K562 (cell line): ENCODE measurements around the gene ARHGAP4. TPM values are rescaled to one million over a fixed set of nuclear protein-coding genes. Genes with fewer than 3 reads are reported as not detected.

Experiments
- ATAC-seq: fragments of 200-7000 bp; cut with Tn5 transposase; 3 replicates; pipeline ENCODE4 v1.9.1; 2020; ENCODE audit warnings: moderate library complexity
- BruUV-seq: library from RNA; stranded (reverse); fragments of 400-500 nt; replicated peaks from 2 replicates; lab custom pipeline; 2021; lab: Mats Ljungman, UMichigan
- CTCF ChIA-PET: fragments of 300-600 bp; formaldehyde crosslinking; extraction: SDS; loops from one replicate; lab custom pipeline; 2021; ENCODE audit warnings: low intra/inter-chr PET ratio; lab: Yijun Ruan, JAX
- POLR2A ChIA-PET: fragments of 300-600, 350-650 bp; sonication (Branson Sonifier 250); formaldehyde crosslinking; extraction: SDS; loops from one replicate; lab custom pipeline; 2021; ENCODE audit warnings: antibody characterized with exemption, inconsistent platforms; lab: Yijun Ruan, JAX
- DNase-seq, 4 experiments: peaks; one replicate each; pipeline versions ENCODE4 v3.0.0 to v3.0.0-alpha.2; 2011 to 2018; ENCODE audit warnings: low spot score in 3 of 4, mixed read lengths in 3 of 4; ENCODE audit errors: extremely low read depth in 1 of 4
- FAIRE-seq: peaks from 2 replicates; lab custom pipeline; 2011; peaks lifted over from hg19 to GRCh38; lab: Jason Lieb, UNC
- H2AFZ ChIP-seq: 2 replicates; pipeline ENCODE4 v1.6.0; 2011; ENCODE audit warnings: low read depth, low read length, control low read depth, inconsistent platforms
- H3K27ac ChIP-seq: fragments of 200-600 bp; 3 replicates; pipeline ENCODE4 v1.8.0; 2011; ENCODE audit warnings: low read depth, mild to moderate bottlenecking, control low read depth, inconsistent platforms, low read length, moderate library complexity, mixed read lengths; ENCODE audit errors: extremely low read depth
- H3K27me3 ChIP-seq, 2 experiments: fragments of 300-600 bp in 1 of 2; 2 replicates in 1 of 2; 3 replicates in 1 of 2; pipeline versions ENCODE4 v1.6.0 to v1.8.0; 2011; ENCODE audit warnings: inconsistent platforms in 2 of 2, low read length in 2 of 2, mild to moderate bottlenecking in 1 of 2, mixed read lengths in 1 of 2, moderate library complexity in 1 of 2; ENCODE audit not compliant: control insufficient read depth in 2 of 2, insufficient read depth in 2 of 2
- H3K36me3 ChIP-seq: fragments of 300-600 bp; 3 replicates; pipeline ENCODE4 v1.8.0; 2011; ENCODE audit warnings: mild to moderate bottlenecking, low read length, inconsistent platforms; ENCODE audit not compliant: control insufficient read depth, insufficient read depth
- H3K4me1 ChIP-seq, 2 experiments: fragments of 200-600 bp in 1 of 2; replicated peaks in 1 of 2; 2 replicates in 1 of 2; 3 replicates in 1 of 2; pipeline versions ENCODE4 v1.5.1 to v1.8.0; 2011; ENCODE audit warnings: inconsistent platforms in 2 of 2, low read length in 2 of 2, mild to moderate bottlenecking in 1 of 2, mixed read lengths in 1 of 2, moderate library complexity in 1 of 2; ENCODE audit not compliant: control insufficient read depth in 2 of 2, insufficient read depth in 2 of 2
- H3K4me2 ChIP-seq: 2 replicates; pipeline ENCODE4 v1.6.1; 2011; ENCODE audit warnings: low read length, control low read depth, inconsistent platforms, mixed read lengths; ENCODE audit not compliant: insufficient read depth
- H3K4me3 ChIP-seq: fragments of 200-600 bp; sonication (generic), shearing (Covaris generic); 2 replicates; pipeline ENCODE4 v1.5.1; 2016; ENCODE audit warnings: control low read depth, inconsistent platforms
- H3K79me2 ChIP-seq: fragments of 200-600 bp; 3 replicates; pipeline ENCODE4 v1.8.0; 2011; ENCODE audit warnings: low read length, inconsistent platforms; ENCODE audit not compliant: control insufficient read depth, insufficient read depth
- H3K9ac ChIP-seq, 2 experiments: 2 replicates each; pipeline versions ENCODE4 v1.6.0 to v1.6.1; 2011; ENCODE audit warnings: low read depth in 2 of 2, low read length in 2 of 2, control low read depth in 1 of 2, inconsistent platforms in 1 of 2, mild to moderate bottlenecking in 1 of 2, mixed read lengths in 1 of 2; ENCODE audit not compliant: insufficient read depth in 1 of 2
- H3K9me1 ChIP-seq: one replicate; pipeline ENCODE4 v1.6.0; 2011; ENCODE audit warnings: inconsistent platforms, mild to moderate bottlenecking, low read length, moderate library complexity; ENCODE audit not compliant: control insufficient read depth, insufficient read depth
- H3K9me3 ChIP-seq: replicated peaks from 2 replicates; pipeline ENCODE4 v1.5.1; 2011; ENCODE audit warnings: low read depth, low read length, inconsistent platforms; ENCODE audit not compliant: control insufficient read depth, insufficient read depth
- H4K20me1 ChIP-seq: replicated peaks from 2 replicates; pipeline ENCODE4 v1.6.1; 2011; ENCODE audit warnings: low read length, inconsistent platforms, mixed read lengths; ENCODE audit not compliant: control insufficient read depth, insufficient read depth
- CREBBP ChIP-seq: IDR thresholded peaks from one replicate; pipeline ENCODE4 v1.6.1; 2012; ENCODE audit warnings: low read depth, mild to moderate bottlenecking, control low read depth, inconsistent platforms, low read length
- EP400 ChIP-seq: fragments of 450-650 bp; IDR thresholded peaks from 2 replicates; pipeline ENCODE4 v1.6.1; 2017; ENCODE audit warnings: antibody characterized with exemption, mild to moderate bottlenecking, moderate library complexity
- GABPB1 ChIP-seq: sonication (generic); formaldehyde crosslinking; IDR thresholded peaks from 2 replicates; pipeline ENCODE4 v1.8.0; 2022; ENCODE audit warnings: mild to moderate bottlenecking, missing genetic modification reagents
- GABPB2 ChIP-seq: fragments of 250-450 bp; sonication (Bioruptor Pico); conservative IDR thresholded peaks from 2 replicates; pipeline ENCODE4 v1.5.1; 2021; ENCODE audit warnings: mild to moderate bottlenecking
- SIN3A ChIP-seq, 2 experiments: fragments of 150-350 bp in 1 of 2; IDR thresholded peaks; 2 replicates each; pipeline ENCODE4 v1.6.1; 2011 to 2016; ENCODE audit warnings: borderline replicate concordance in 2 of 2, low read depth in 2 of 2, low read length in 2 of 2, mild to moderate bottlenecking in 2 of 2, moderate library complexity in 2 of 2; ENCODE audit not compliant: control insufficient read depth in 1 of 2
- SMAD3 ChIP-seq: fragments of 450-650 bp; formaldehyde crosslinking; conservative IDR thresholded peaks from 2 replicates; pipeline ENCODE4 v1.4.0; 2020; ENCODE audit warnings: mild to moderate bottlenecking
- TBL1XR1 ChIP-seq, 2 experiments: IDR thresholded peaks; 2 replicates each; pipeline ENCODE4 v1.6.1; 2012; ENCODE audit warnings: improper control_type of control experiment in 2 of 2, low read length in 2 of 2, mild to moderate bottlenecking in 1 of 2
- ZNF354B ChIP-seq: fragments of 250-450 bp; sonication (Bioruptor Pico); IDR thresholded peaks from 2 replicates; pipeline ENCODE4 v1.4.0; 2020
- WGBS: fragments of 100-300 bp; shearing (Covaris generic); methylation state at CpG from one replicate; pipeline ENCODE4 v1.1.6; 2016; ENCODE audit warnings: low coverage, mixed read lengths; ENCODE audit not compliant: insufficient coverage; ENCODE audit errors: missing lambda C conversion rate; 5-methylcytosine and 5-hydroxymethylcytosine counted together
- in situ Hi-C: fragments of 300-500 bp; cut with MboI; formaldehyde crosslinking; loops from 4 replicates; pipeline ENCODE4 v1.15.0; 2018; ENCODE audit warnings: inconsistent platforms, mixed read lengths
- intact Hi-C: fragments of 100-400 bp; cut with micrococcal nuclease; formaldehyde crosslinking; loops from 2 replicates; pipeline ENCODE4 v1.14.2; 2022
- polyA plus RNA-seq, 8 experiments: library from polyadenylated mRNA; depleted of rRNA in 4 of 8; stranded (reverse) in 5 of 8; unstranded in 3 of 8; fragments of >200 nt; fragmentation: Nextera tagmentation in 2 of 8; fragmentation: Illumina TruSeq in 1 of 8; extraction: Ambion mirVana in 2 of 8; extraction: Trizol in 1 of 8; gene quantifications; 2 replicates each; pipeline versions ENCODE4 v1.2.1 to v1.2.3, GENCODE V29; 2011 to 2014; ENCODE audit warnings: inconsistent platforms in 1 of 8, missing spikeins in 1 of 8
- total RNA-seq, 7 experiments: library from RNA; depleted of rRNA in 6 of 7; stranded (reverse); fragments of >200 nt in 6 of 7; fragmentation: Illumina TruSeq in 2 of 7; extraction: Trizol in 2 of 7; gene quantifications; 2 replicates each; pipeline versions ENCODE4 v1.2.1 to v1.2.3, GENCODE V29; 2011 to 2021; ENCODE audit warnings: low replicate concordance in 1 of 7
- TF ChIP-seq, protein P1 (sequence below), 2 experiments: fragments of 450-650 bp; formaldehyde crosslinking in 1 of 2; IDR thresholded peaks; 2 replicates each; pipeline versions ENCODE4 v1.4.0 to v1.6.1; 2014 to 2020; ENCODE audit warnings: mild to moderate bottlenecking in 2 of 2, borderline replicate concordance in 1 of 2, low read depth in 1 of 2
- TF ChIP-seq, protein P2 (sequence below): sonication (generic); formaldehyde crosslinking; IDR thresholded peaks from 2 replicates; pipeline ENCODE4 v1.8.0; 2022; ENCODE audit warnings: missing genetic modification reagents, mild to moderate bottlenecking, borderline replicate concordance

The ARHGAP4 gene
- total and polyA plus RNA-seq, 9 of the 15 experiments (the other 6 are each of a cell fraction or from before 2014, with no cell fraction given): 0.30 to 81.8 (median 13.5) TPM

DNA sequence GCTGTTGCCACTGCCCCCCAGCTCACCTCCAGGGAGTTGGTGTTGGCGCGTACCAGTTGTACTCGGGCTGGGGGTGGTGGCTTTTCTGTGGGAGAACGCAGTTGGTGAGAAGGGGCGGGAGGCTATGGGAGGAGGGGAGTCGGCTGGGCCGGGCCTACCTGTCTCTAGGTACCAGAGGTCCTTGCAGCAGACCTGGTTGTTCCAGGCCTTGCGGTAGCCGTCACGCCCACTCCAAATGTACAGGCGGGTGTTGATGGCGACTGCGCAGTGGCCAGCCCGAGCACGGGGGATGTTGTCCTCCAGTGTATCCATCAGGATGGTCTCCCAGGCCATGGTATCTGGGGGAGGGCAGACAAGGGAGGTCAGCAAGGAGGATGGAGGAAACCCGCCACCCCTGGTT is 34.0 kb upstream of the ARHGAP4 start:
- intact Hi-C loops (no loop called here), in situ Hi-C loops (no loop called here)
- BruUV-seq: no TSS peak
- H3K27ac ChIP-seq: no peak overlapping the region
- no peak overlapping the region for H3K4me3 ChIP-seq
- no peaks in the 10 kb centered on the region for H3K27me3 ChIP-seq
- no peak for FAIRE-seq
- no peak overlapping the region for H3K4me2 ChIP-seq
- CTCF ChIA-PET: no interaction called here
- H3K79me2 ChIP-seq: peaks cover 29% of the 10 kb centered on the region
- DNase-seq: no peak
- H3K9me3 ChIP-seq: no peaks in the 10 kb centered on the region
- peaks cover 100% of the 10 kb centered on the region; the same call in 2 of the 3 replicates for H3K36me3 ChIP-seq
- WGBS: 97% methylated on average over 9 of the region's 16 CpGs
- POLR2A ChIA-PET: interaction anchor here (1.0 to 4.2 kb wide), 2 partner anchors 8 to 12 kb away, joined by 3 to 24 read pairs; no protein-coding TSS in a partner anchor
- H3K9ac ChIP-seq: no peak overlapping the region
- H3K4me1 ChIP-seq: peaks cover 0 to 7% of the 10 kb centered on the region in 2 experiments; a peak in 2 of 5 replicates
- H4K20me1 ChIP-seq: peaks cover 8% of the 10 kb centered on the region; the same call in 1 of the 2 replicates
- no peak for ATAC-seq
- no peaks in the 10 kb centered on the region for H3K9me1 ChIP-seq
- H2AFZ ChIP-seq: no peak overlapping the region
- TF ChIP-seq ZNF354B (CRISPR knock-in tag): no peak
- no peak for TF ChIP-seq GABPB1 (CRISPR knock-in tag)
- TF ChIP-seq, protein P1, sequence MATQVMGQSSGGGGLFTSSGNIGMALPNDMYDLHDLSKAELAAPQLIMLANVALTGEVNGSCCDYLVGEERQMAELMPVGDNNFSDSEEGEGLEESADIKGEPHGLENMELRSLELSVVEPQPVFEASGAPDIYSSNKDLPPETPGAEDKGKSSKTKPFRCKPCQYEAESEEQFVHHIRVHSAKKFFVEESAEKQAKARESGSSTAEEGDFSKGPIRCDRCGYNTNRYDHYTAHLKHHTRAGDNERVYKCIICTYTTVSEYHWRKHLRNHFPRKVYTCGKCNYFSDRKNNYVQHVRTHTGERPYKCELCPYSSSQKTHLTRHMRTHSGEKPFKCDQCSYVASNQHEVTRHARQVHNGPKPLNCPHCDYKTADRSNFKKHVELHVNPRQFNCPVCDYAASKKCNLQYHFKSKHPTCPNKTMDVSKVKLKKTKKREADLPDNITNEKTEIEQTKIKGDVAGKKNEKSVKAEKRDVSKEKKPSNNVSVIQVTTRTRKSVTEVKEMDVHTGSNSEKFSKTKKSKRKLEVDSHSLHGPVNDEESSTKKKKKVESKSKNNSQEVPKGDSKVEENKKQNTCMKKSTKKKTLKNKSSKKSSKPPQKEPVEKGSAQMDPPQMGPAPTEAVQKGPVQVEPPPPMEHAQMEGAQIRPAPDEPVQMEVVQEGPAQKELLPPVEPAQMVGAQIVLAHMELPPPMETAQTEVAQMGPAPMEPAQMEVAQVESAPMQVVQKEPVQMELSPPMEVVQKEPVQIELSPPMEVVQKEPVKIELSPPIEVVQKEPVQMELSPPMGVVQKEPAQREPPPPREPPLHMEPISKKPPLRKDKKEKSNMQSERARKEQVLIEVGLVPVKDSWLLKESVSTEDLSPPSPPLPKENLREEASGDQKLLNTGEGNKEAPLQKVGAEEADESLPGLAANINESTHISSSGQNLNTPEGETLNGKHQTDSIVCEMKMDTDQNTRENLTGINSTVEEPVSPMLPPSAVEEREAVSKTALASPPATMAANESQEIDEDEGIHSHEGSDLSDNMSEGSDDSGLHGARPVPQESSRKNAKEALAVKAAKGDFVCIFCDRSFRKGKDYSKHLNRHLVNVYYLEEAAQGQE (IDR thresholded peaks at IDR 0.05; ENCODE audit: borderline replicate concordance): no peak
- TF ChIP-seq, protein P1 (CRISPR knock-in tag; IDR thresholded peaks at IDR 0.05; ENCODE audit: low read depth): no peak
- no peak for TF ChIP-seq SMAD3
- TF ChIP-seq EP400: no peak
- no peak for TF ChIP-seq TBL1XR1 (IDR thresholded peaks at IDR 0.05; ENCODE audit: low read length in 2 of 2)
- no peak for TF ChIP-seq SIN3A (IDR thresholded peaks at IDR 0.05; ENCODE audit: borderline replicate concordance in 2 of 2, control insufficient read depth in 1 of 2, low read depth in 2 of 2, low read length in 2 of 2)
- TF ChIP-seq, protein P2, sequence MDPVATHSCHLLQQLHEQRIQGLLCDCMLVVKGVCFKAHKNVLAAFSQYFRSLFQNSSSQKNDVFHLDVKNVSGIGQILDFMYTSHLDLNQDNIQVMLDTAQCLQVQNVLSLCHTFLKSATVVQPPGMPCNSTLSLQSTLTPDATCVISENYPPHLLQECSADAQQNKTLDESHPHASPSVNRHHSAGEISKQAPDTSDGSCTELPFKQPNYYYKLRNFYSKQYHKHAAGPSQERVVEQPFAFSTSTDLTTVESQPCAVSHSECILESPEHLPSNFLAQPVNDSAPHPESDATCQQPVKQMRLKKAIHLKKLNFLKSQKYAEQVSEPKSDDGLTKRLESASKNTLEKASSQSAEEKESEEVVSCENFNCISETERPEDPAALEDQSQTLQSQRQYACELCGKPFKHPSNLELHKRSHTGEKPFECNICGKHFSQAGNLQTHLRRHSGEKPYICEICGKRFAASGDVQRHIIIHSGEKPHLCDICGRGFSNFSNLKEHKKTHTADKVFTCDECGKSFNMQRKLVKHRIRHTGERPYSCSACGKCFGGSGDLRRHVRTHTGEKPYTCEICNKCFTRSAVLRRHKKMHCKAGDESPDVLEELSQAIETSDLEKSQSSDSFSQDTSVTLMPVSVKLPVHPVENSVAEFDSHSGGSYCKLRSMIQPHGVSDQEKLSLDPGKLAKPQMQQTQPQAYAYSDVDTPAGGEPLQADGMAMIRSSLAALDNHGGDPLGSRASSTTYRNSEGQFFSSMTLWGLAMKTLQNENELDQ: no peak
- no peak for TF ChIP-seq CREBBP
- no peak for TF ChIP-seq GABPB2 (CRISPR knock-in tag)
